GM20000 (cell line): Measurements from ENCODE around the gene FITM2.

Experiments used
- DNase-seq: peaks from one replicate; pipeline ENCODE4 v3.0.0; 2012; ENCODE audit warnings: low spot score
- TF ChIP-seq, protein P1 (sequence below): IDR thresholded peaks from 2 replicates; pipeline ENCODE4 v1.5.1; 2012; ENCODE audit warnings: mild to moderate bottlenecking, control low read depth; ENCODE audit errors: extremely low read depth, missing control alignments

FITM2 gene

DNA sequence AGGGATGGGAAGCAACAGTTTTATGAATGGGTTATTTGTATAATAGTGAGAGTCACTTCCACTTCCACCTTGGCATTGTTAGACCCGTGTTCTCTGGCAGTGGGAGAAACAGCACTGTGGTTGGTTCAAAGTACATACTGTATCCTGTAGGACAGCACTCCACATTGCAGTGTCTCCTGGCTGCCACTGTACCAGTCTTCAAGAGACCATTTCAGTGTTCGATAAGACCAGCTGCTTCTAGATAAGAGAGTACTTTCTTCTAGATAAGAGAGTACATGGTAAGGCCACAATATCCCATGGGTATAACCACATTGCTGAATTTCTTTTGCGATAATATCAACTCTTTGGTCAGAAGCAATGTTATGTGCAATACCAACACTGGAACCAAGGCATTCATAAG lies 28.8 kb downstream of the FITM2 start:
- TF ChIP-seq, protein P1, sequence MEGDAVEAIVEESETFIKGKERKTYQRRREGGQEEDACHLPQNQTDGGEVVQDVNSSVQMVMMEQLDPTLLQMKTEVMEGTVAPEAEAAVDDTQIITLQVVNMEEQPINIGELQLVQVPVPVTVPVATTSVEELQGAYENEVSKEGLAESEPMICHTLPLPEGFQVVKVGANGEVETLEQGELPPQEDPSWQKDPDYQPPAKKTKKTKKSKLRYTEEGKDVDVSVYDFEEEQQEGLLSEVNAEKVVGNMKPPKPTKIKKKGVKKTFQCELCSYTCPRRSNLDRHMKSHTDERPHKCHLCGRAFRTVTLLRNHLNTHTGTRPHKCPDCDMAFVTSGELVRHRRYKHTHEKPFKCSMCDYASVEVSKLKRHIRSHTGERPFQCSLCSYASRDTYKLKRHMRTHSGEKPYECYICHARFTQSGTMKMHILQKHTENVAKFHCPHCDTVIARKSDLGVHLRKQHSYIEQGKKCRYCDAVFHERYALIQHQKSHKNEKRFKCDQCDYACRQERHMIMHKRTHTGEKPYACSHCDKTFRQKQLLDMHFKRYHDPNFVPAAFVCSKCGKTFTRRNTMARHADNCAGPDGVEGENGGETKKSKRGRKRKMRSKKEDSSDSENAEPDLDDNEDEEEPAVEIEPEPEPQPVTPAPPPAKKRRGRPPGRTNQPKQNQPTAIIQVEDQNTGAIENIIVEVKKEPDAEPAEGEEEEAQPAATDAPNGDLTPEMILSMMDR: no peak
- DNase-seq: no peak

DNA sequence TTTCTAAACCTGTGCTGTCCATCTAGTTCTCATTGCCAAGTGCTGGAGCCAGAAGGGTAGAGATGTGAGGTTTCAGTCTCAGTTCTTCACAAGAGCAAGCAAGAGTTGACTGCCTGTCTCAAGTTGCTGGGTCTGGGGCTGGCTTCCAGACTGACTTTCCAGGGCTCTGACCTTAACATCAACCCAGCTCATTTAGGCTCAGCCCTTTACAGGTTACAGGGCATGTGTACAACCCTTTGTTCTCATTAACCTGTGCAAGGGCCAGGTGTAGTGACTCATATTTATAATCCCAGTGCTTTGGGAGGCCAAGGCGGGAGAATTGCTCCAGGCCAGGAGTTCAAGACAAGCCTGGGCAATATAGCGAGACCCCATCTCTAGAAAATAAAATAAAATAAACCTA lies 30.6 kb downstream of the FITM2 start:
- no peak for DNase-seq
- TF ChIP-seq, protein P1: no peak

DNA sequence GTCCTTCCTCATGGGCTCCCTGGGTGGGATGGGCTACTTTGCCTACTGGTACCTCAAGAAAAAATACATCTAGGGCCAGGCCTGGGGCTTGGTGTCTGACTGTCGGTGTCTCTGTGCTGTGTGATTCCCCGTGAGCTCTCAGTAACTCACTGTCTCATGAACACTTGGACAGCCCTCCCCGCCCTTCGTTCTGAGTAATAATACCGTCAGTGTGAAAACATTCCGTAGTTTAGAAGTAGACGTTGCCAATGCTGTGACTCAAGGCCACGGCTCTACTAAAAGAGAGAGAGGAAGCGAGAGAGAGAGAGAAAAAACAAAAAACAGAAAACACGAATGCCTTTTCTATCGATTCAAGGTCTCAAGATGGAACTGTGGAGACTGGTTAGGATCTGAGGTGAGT lies 31.8 kb downstream of the FITM2 start:
- no peak for DNase-seq
- TF ChIP-seq, protein P1: no peak

DNA sequence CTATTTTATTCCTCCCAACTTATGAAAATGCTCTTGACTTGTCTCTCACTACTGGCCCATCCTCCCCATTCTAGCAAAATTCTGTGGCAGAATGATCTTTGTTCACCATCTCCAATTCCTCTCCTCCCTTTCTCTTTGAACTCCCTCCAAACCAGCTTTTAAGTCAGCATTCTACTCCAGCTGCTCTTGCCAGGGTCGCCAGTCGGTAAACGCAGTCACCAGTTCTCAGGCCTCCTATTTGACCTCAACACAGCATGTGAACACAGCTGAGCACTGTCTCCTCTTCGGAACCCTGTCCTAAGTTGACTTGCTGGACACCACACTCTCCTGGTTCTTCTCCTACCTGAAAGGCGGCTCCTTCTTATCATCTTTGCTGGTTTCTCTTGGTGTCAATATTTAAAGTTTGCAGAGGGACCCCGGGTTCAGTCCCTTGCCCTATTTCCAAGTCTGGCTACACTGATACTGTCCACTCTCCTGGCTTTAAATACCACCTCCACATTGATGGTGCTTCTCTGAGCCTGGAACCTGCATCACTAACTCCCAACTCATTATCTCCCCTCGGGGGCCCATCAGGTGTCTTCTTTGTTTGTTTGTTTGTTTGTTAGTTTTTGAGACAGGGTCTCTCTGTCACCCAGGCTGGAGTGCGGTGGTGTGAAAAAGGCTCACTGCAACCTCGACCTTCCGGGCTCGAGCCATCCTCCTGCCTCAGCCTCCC lies 36.5 kb downstream of the FITM2 start:
- TF ChIP-seq, protein P1: no peak
- DNase-seq: no peak

DNA sequence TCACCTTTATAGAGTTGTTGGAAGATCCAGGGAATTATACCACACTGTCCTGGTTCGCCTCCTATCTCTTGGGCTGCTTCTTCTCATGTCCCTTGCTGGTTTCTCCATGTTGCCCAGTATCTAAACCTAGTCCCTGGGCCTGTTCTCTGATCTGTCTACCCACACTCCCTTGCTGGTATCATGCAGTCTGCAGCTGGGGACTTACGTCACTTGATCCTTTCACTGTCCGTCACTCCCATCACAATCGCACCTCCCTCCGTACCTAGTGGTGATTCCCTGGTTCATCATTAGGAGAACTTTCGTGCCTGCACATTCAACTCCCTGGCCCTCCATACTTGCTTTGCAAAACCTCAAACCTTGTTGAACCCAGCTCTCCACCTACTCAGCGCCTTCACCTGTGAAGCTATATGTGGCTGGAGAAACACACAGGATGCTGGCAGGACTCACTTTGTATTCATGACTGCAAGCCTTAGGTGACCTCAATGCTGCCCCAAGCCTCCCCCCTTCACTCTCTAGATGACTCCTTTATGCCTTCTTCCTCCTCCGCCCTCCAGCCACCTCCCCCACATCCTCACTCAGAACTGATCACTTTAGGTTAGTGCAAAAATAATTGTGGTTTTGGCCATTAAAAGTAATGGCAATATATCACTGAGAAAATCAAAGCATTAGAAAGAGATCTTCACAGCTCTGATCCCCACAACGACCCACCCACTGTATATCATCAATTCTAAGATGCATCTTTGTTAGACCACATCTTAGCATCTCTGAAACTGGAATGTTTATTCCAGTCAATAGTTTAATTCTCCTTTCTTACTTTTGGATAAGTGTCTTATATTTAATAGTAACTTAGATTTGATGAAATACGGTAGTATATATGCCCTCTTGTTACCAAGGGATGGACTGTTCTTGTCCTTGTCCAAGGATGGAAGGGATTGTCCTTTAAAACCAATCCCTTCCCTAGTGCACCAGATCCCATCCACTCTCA lies 37.5 kb downstream of the FITM2 start:
- no peak for DNase-seq
- TF ChIP-seq, protein P1: no peak

DNA sequence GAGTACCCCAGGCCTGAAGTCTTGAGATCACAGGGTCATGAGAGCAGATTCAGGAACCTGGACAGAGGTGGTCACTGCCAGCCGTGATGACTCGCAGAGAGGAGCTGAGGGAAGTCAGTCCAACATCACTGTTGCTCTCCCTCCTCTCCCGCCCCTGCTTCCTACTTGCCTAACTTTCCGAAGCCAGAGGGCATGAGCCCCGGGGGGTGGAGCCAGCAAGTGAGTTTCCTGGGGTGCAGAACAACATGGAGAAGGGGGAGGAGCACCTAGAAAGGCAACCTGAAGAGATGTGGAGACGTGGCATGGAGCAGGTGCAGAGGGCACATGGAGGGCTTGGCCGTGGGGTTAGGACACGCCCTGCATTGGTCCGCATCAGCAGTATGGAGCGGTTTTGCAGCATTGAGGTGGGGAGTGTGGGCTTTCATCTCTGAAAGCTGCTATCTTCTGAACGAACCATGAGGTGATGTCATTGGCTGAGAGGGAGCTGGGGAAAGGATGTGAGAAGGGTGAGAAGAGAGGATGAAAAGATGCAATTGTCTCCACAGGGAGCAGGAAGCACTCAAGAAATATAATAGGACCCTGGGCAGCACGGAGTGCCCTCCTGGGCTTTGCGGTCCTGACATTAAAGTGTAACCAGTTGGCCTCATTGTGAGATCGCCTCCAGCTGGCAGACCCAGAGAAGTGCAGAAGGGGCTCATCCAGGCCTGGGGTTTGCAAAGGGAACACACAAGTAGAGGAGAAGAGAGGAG lies 38.9 kb downstream of the FITM2 start:
- TF ChIP-seq, protein P1: no peak
- no peak for DNase-seq
